ENCODE measurements around the gene WRAP73.
"Not testable (repeated sequence)": the region's sequence is repeated elsewhere in the genome, so short reads cannot be mapped to it uniquely, and the experiment has no call there.

- not testable (repeated sequence) for TF ChIP-seq CTCF (IDR thresholded peaks at IDR 0.05; ENCODE audit: insufficient read depth, low read length, poor library complexity, severe bottlenecking); EZH2phosphoT487 (conservative IDR thresholded peaks at IDR 0.05; ENCODE audit: low read length)
Measured at GRCh38 chr1:3622102-3622501, 27.8 kb downstream of the WRAP73 start.
